RKO (cell line): ENCODE results near the gene AMMECR1L.
A peak's percentile ranks its signal among the peaks of the same experiment; 100 is the strongest.
"Not testable (repeated sequence)": the region's sequence is repeated elsewhere in the genome, so short reads cannot be mapped to it uniquely, and the experiment has no call there.

Experiments used
- DNase-seq: peaks from one replicate; pipeline ENCODE4 v3.0.0-alpha.2; 2016; ENCODE audit warnings: low spot score

The AMMECR1L gene

GRCh38 chr2:127885780-127886592 lies at the start of gene AMMECR1L:
Gene AMMECR1L, minus strand, starts transcription at chr2:127885956. Its CDS starts 11,722 bp downstream, at chr2:127874234.
- DNase-seq, result peak; percentile 71

GRCh38 chr2:127935337-127935736 lies 49.6 kb upstream of the AMMECR1L start:
- DNase-seq, result no peak

GRCh38 chr2:127932199-127932876 lies 46.6 kb upstream of the AMMECR1L start:
- DNase-seq, result peak; percentile 90

- DNase-seq, result no peak
These were observed 43.7 kb upstream of the AMMECR1L start for GRCh38 chr2:127929449-127929848.

- DNase-seq, result no peak
These were observed 41.6 kb upstream of the AMMECR1L start for GRCh38 chr2:127927384-127927783.

- no peak for DNase-seq
These were observed 32.2 kb upstream of the AMMECR1L start for GRCh38 chr2:127917916-127918315.

GRCh38 chr2:127913808-127914457 lies 28.2 kb upstream of the AMMECR1L start:
- no peak for DNase-seq

- DNase-seq, result no peak
These were observed 26.0 kb upstream of the AMMECR1L start for GRCh38 chr2:127911737-127912136.

GRCh38 chr2:127910415-127910814 lies 24.7 kb upstream of the AMMECR1L start:
- DNase-seq, result no peak

- DNase-seq, result no peak
These were observed 23.3 kb upstream of the AMMECR1L start for GRCh38 chr2:127909019-127909418.

GRCh38 chr2:127907733-127908400 lies 22.1 kb upstream of the AMMECR1L start:
- not testable (repeated sequence) for DNase-seq

- DNase-seq, result no peak
These were observed 20.6 kb upstream of the AMMECR1L start for GRCh38 chr2:127906206-127906926.

- DNase-seq, result no peak
These were observed 15.7 kb upstream of the AMMECR1L start for GRCh38 chr2:127901339-127902056.

GRCh38 chr2:127897531-127898211 lies 11.9 kb upstream of the AMMECR1L start:
- DNase-seq, result no peak

- DNase-seq, result no peak
These were observed 7.7 kb upstream of the AMMECR1L start for GRCh38 chr2:127893494-127893893.

- DNase-seq, result no peak
These were observed 7.3 kb upstream of the AMMECR1L start for GRCh38 chr2:127893033-127893432.

- DNase-seq, result no peak
These were observed 6.1 kb upstream of the AMMECR1L start for GRCh38 chr2:127891811-127892210.

- not testable (repeated sequence) for DNase-seq
These were observed 5.0 kb upstream of the AMMECR1L start for GRCh38 chr2:127890756-127891155.

GRCh38 chr2:127888772-127889171 lies 3.0 kb upstream of the AMMECR1L start:
- no peak for DNase-seq

GRCh38 chr2:127887776-127888130 lies 2.0 kb upstream of the AMMECR1L start:
- DNase-seq, result no peak
